ENCODE data around the gene YWHAE.

- TF ChIP-seq CTCF (IDR thresholded peaks at IDR 0.05) (no peak), POLR2A (IDR thresholded peaks at IDR 0.05) (no peak)
These were observed 21.4 kb upstream of the YWHAE start for GRCh38 chr17:1421470-1421869.

Measured in ovary (tissue), 3 donors.